ENCODE measurements around the gene MDFIC2. TPM values are rescaled to one million over a fixed set of nuclear protein-coding genes. Genes with fewer than 3 reads are reported as not detected.

Gene MDFIC2
- polyA plus RNA-seq, 1 of the 3 experiments (the other 2 are of a cell fraction): not detected

- ChIA-PET CTCF (no interaction called here), POLR2A (no interaction called here)
- Histone ChIP-seq H3K9me2 (no peaks in the 10 kb centered on the region), H3K9ac (no peak overlapping the region), H3K27me3 (ENCODE audit: insufficient read depth) (no peaks in the 10 kb centered on the region), H2AFZ (ENCODE audit: low read depth) (no peak overlapping the region), H3K4me3 (ENCODE audit: low read depth in 2 of 2, low read length in 1 of 2) (no peak overlapping the region), H3K9me3 (no peaks in the 10 kb centered on the region), H3K36me3 (replicated peaks in 1 of 2; ENCODE audit: control insufficient read depth in 1 of 2, insufficient read depth in 2 of 2, low read length in 1 of 2) (no peaks in the 10 kb centered on the region), H3K4me2 (no peak overlapping the region), H3K79me2 (ENCODE audit: insufficient read depth) (no peaks in the 10 kb centered on the region), H4K20me1 (ENCODE audit: insufficient read depth) (no peaks in the 10 kb centered on the region), H3F3A (replicated peaks; ENCODE audit: insufficient read depth) (no peaks in the 10 kb centered on the region), H3K27ac (ENCODE audit: low read depth in 2 of 2, low read length in 1 of 2) (no peak overlapping the region), H3K4me1 (ENCODE audit: control insufficient read depth in 1 of 2, insufficient read depth in 2 of 2, low read depth in 1 of 2, low read length in 1 of 2) (no peaks in the 10 kb centered on the region)
- WGBS (ENCODE audit: low lambda C conversion rate): 61% methylated on average over 8 of the region's 8 CpGs
- TF ChIP-seq, protein P1, sequence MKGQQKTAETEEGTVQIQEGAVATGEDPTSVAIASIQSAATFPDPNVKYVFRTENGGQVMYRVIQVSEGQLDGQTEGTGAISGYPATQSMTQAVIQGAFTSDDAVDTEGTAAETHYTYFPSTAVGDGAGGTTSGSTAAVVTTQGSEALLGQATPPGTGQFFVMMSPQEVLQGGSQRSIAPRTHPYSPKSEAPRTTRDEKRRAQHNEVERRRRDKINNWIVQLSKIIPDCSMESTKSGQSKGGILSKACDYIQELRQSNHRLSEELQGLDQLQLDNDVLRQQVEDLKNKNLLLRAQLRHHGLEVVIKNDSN (IDR thresholded peaks at IDR 0.05; ENCODE audit: borderline replicate concordance, low read depth): no peak
- TF ChIP-seq JUND (IDR thresholded peaks at IDR 0.05) (no peak), GATA2 (CRISPR knock-in tag; IDR thresholded peaks at IDR 0.05) (no peak), YY1 (IDR thresholded peaks at IDR 0.05; ENCODE audit: low read depth) (no peak), RXRA (IDR thresholded peaks at IDR 0.05; ENCODE audit: borderline replicate concordance, low read depth) (no peak), SMC3 (IDR thresholded peaks at IDR 0.05; ENCODE audit: low read depth, low read length) (no peak)
- no peak for DNase-seq
Measured at GRCh38 chr3:70177881-70178645, 134.4 kb downstream of the MDFIC2 start.

DNA sequence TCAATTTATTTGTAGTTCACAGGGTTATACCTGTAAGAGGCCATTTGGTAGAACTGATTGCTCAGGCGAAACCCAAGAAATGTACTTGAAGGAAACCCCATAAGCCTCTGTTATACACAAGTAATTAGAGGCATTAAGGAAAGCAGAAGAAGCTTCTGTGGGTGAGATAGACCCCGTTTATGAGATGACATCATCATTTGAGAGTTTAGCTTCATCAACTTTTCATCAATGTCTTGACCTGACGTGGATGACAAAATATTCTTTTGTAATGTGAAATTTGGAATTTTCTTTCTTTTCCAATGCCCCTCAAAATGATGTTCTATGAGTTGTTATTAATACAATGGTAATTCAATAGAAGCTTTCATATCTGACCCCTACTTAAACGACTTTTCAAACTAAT lies 136.2 kb downstream of the MDFIC2 start:
- Histone ChIP-seq H4K20me1 (ENCODE audit: insufficient read depth) (no peaks in the 10 kb centered on the region), H3K4me1 (ENCODE audit: control insufficient read depth in 1 of 2, insufficient read depth in 2 of 2, low read depth in 1 of 2, low read length in 1 of 2) (no peaks in the 10 kb centered on the region), H3K4me3 (ENCODE audit: low read depth in 2 of 2, low read length in 1 of 2) (no peak overlapping the region), H3K27me3 (ENCODE audit: insufficient read depth) (no peaks in the 10 kb centered on the region), H3K4me2 (no peak overlapping the region), H3K36me3 (replicated peaks in 1 of 2; ENCODE audit: control insufficient read depth in 1 of 2, insufficient read depth in 2 of 2, low read length in 1 of 2) (no peaks in the 10 kb centered on the region), H2AFZ (ENCODE audit: low read depth) (no peak overlapping the region), H3K27ac (ENCODE audit: low read depth in 2 of 2, low read length in 1 of 2) (no peak overlapping the region), H3K9me3 (no peaks in the 10 kb centered on the region), H3K9ac (no peak overlapping the region), H3K9me2 (no peaks in the 10 kb centered on the region), H3F3A (replicated peaks; ENCODE audit: insufficient read depth) (no peaks in the 10 kb centered on the region), H3K79me2 (ENCODE audit: insufficient read depth) (no peaks in the 10 kb centered on the region)
- CTCF ChIA-PET: interaction anchor here (1.1 kb wide), 1 partner anchor 9 kb away, joined by 3 read pairs; no protein-coding TSS in a partner anchor
- POLR2A ChIA-PET: no interaction called here
- 24% methylated on average over 4 of the region's 4 CpGs for WGBS (ENCODE audit: low lambda C conversion rate)
- DNase-seq: no peak
- TF ChIP-seq, protein P2, sequence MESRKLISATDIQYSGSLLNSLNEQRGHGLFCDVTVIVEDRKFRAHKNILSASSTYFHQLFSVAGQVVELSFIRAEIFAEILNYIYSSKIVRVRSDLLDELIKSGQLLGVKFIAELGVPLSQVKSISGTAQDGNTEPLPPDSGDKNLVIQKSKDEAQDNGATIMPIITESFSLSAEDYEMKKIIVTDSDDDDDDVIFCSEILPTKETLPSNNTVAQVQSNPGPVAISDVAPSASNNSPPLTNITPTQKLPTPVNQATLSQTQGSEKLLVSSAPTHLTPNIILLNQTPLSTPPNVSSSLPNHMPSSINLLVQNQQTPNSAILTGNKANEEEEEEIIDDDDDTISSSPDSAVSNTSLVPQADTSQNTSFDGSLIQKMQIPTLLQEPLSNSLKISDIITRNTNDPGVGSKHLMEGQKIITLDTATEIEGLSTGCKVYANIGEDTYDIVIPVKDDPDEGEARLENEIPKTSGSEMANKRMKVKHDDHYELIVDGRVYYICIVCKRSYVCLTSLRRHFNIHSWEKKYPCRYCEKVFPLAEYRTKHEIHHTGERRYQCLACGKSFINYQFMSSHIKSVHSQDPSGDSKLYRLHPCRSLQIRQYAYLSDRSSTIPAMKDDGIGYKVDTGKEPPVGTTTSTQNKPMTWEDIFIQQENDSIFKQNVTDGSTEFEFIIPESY (IDR thresholded peaks at IDR 0.05; ENCODE audit: borderline replicate concordance, low read depth): no peak
- TF ChIP-seq JUND (IDR thresholded peaks at IDR 0.05) (no peak), IRF3 (IDR thresholded peaks at IDR 0.05; ENCODE audit: low read depth, low read length) (no peak), YY1 (IDR thresholded peaks at IDR 0.05; ENCODE audit: low read depth) (no peak), TCF12 (IDR thresholded peaks at IDR 0.05) (no peak), FOXM1 (IDR thresholded peaks at IDR 0.05; ENCODE audit: low read depth) (no peak), NFIC (IDR thresholded peaks at IDR 0.05; ENCODE audit: borderline replicate concordance) (no peak), EZH2phosphoT487 (IDR thresholded peaks at IDR 0.05; ENCODE audit: borderline replicate concordance, low read depth) (no peak), TEAD4 (IDR thresholded peaks at IDR 0.05; ENCODE audit: borderline replicate concordance, insufficient read depth) (no peak), MXI1 (IDR thresholded peaks at IDR 0.05; ENCODE audit: low read depth, low read length) (no peak), RCOR1 (IDR thresholded peaks at IDR 0.05; ENCODE audit: low read length) (no peak)
- TF ChIP-seq, protein P3, sequence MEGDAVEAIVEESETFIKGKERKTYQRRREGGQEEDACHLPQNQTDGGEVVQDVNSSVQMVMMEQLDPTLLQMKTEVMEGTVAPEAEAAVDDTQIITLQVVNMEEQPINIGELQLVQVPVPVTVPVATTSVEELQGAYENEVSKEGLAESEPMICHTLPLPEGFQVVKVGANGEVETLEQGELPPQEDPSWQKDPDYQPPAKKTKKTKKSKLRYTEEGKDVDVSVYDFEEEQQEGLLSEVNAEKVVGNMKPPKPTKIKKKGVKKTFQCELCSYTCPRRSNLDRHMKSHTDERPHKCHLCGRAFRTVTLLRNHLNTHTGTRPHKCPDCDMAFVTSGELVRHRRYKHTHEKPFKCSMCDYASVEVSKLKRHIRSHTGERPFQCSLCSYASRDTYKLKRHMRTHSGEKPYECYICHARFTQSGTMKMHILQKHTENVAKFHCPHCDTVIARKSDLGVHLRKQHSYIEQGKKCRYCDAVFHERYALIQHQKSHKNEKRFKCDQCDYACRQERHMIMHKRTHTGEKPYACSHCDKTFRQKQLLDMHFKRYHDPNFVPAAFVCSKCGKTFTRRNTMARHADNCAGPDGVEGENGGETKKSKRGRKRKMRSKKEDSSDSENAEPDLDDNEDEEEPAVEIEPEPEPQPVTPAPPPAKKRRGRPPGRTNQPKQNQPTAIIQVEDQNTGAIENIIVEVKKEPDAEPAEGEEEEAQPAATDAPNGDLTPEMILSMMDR (IDR thresholded peaks at IDR 0.05): no peak

Measured in SK-N-SH (cell line).